Measurements from ENCODE around the gene CBX2.
"Not testable (repeated sequence)": the region's sequence is repeated elsewhere in the genome, so short reads cannot be mapped to it uniquely, and the experiment has no call there.

CBX2 gene

GRCh38 chr17:79769570-79770506 lies 8.1 kb upstream of the CBX2 start:
- DNase-seq (ENCODE audit: low read depth) = no peak

- no peak for DNase-seq (ENCODE audit: low read depth)
Observed at GRCh38 chr17:79771276-79771675, 6.7 kb upstream of the CBX2 start.

GRCh38 chr17:79772726-79773125 lies 5.2 kb upstream of the CBX2 start:
- DNase-seq (ENCODE audit: low read depth) = not testable (repeated sequence)

GRCh38 chr17:79774561-79774975 lies 3.4 kb upstream of the CBX2 start:
- no peak for DNase-seq (ENCODE audit: low read depth)

- DNase-seq (ENCODE audit: low read depth) = no peak
Observed at GRCh38 chr17:79775632-79776031, 2.3 kb upstream of the CBX2 start.

- DNase-seq (ENCODE audit: low read depth) = no peak
Observed at GRCh38 chr17:79776376-79777119, 1.4 kb upstream of the CBX2 start.

- no peak for DNase-seq (ENCODE audit: low read depth)
Observed at GRCh38 chr17:79777120-79777893, 641 bp upstream of the CBX2 start.

GRCh38 chr17:79778504-79779083 lies 646 bp downstream of the CBX2 start:
- DNase-seq (ENCODE audit: low read depth) = no peak

GRCh38 chr17:79779084-79779529 lies 1.2 kb downstream of the CBX2 start:
- no peak for DNase-seq (ENCODE audit: low read depth)

GRCh38 chr17:79779661-79780365 lies 1.9 kb downstream of the CBX2 start:
- DNase-seq (ENCODE audit: low read depth) = no peak

GRCh38 chr17:79781012-79781650 lies 3.2 kb downstream of the CBX2 start:
- DNase-seq (ENCODE audit: low read depth) = no peak

GRCh38 chr17:79781736-79782575 lies 4.0 kb downstream of the CBX2 start:
- DNase-seq (ENCODE audit: low read depth) = no peak

- no peak for DNase-seq (ENCODE audit: low read depth)
Observed at GRCh38 chr17:79783891-79784290, 5.9 kb downstream of the CBX2 start.

- no peak for DNase-seq (ENCODE audit: low read depth)
Observed at GRCh38 chr17:79784353-79785016, 6.5 kb downstream of the CBX2 start.

- no peak for DNase-seq (ENCODE audit: low read depth)
Observed at GRCh38 chr17:79785017-79785899, 7.3 kb downstream of the CBX2 start.

GRCh38 chr17:79785900-79786810 lies 8.2 kb downstream of the CBX2 start:
- DNase-seq (ENCODE audit: low read depth) = no peak
